IMR-90 (cell line): ENCODE results near the gene ZDBF2. TPM values are rescaled to one million over a fixed set of nuclear protein-coding genes. Genes with fewer than 3 reads are reported as not detected.

Experiments
- ATAC-seq: fragments of 200-7000 bp; cut with Tn5 transposase; 2 replicates; pipeline ENCODE4 v1.9.1; 2020; ENCODE audit warnings: low read depth, mild to moderate bottlenecking, moderate library complexity
- BruUV-seq: library from RNA; stranded (reverse); fragments of 400-500 nt; replicated peaks from 2 replicates; lab custom pipeline; 2021; lab: Mats Ljungman, UMichigan
- CTCF ChIA-PET: fragments of 300-600 bp; formaldehyde crosslinking; extraction: SDS; loops from one replicate; lab custom pipeline; 2021; ENCODE audit warnings: antibody characterized with exemption; lab: Yijun Ruan, JAX
- POLR2A ChIA-PET: fragments of 300-600 bp; sonication (Branson Sonifier 250); formaldehyde crosslinking; loops from one replicate; lab custom pipeline; 2022; ENCODE audit warnings: antibody characterized with exemption; ENCODE audit not compliant: unreplicated experiment; lab: Charles Lee
- DNase-seq: peaks from one replicate; pipeline ENCODE4 v3.0.0; 2013
- H2AFZ ChIP-seq: replicated peaks from 2 replicates; pipeline ENCODE3; 2013; ENCODE audit warnings: low read length, mild to moderate bottlenecking; ENCODE audit not compliant: poor library complexity
- H2AK5ac ChIP-seq: 2 replicates; pipeline ENCODE4 v1.6.1; 2013; ENCODE audit warnings: low read depth, low read length, inconsistent platforms
- H2AK9ac ChIP-seq: replicated peaks from 2 replicates; pipeline ENCODE3; 2013; ENCODE audit warnings: mild to moderate bottlenecking, low read depth, low read length, moderate library complexity; ENCODE audit not compliant: poor library complexity
- H2BK120ac ChIP-seq: 2 replicates; pipeline ENCODE4 v1.6.1; 2013; ENCODE audit warnings: low read depth, low read length, inconsistent platforms
- H2BK15ac ChIP-seq: 3 replicates; pipeline ENCODE4 v1.6.1; 2013; ENCODE audit warnings: low read depth, low read length, inconsistent platforms
- H2BK20ac ChIP-seq: 2 replicates; pipeline ENCODE4 v1.6.1; 2013; ENCODE audit warnings: low read depth, mild to moderate bottlenecking, inconsistent platforms, low read length, moderate library complexity
- H2BK5ac ChIP-seq: 2 replicates; pipeline ENCODE4 v1.6.1; 2013; ENCODE audit warnings: mild to moderate bottlenecking, low read depth, low read length, inconsistent platforms; ENCODE audit not compliant: poor library complexity, severe bottlenecking
- H3K14ac ChIP-seq: replicated peaks from 2 replicates; pipeline ENCODE4 v1.6.1; 2013; ENCODE audit warnings: low read depth, low read length, inconsistent platforms
- H3K18ac ChIP-seq: 2 replicates; pipeline ENCODE4 v1.6.1; 2013; ENCODE audit warnings: low read depth, low read length, control low read depth
- H3K23ac ChIP-seq: 2 replicates; pipeline ENCODE4 v1.6.1; 2013; ENCODE audit warnings: low read depth, low read length, inconsistent platforms
- H3K27ac ChIP-seq: 2 replicates; pipeline ENCODE4 v1.5.1; 2013; ENCODE audit warnings: mild to moderate bottlenecking, control low read depth, low read length; ENCODE audit not compliant: insufficient read depth
- H3K27me3 ChIP-seq: 2 replicates; pipeline ENCODE4 v1.6.1; 2013; ENCODE audit warnings: low read length; ENCODE audit not compliant: control insufficient read depth, insufficient read depth
- H3K36me3 ChIP-seq: 2 replicates; pipeline ENCODE4 v1.6.1; 2013; ENCODE audit warnings: low read length, mixed read lengths; ENCODE audit not compliant: control insufficient read depth, insufficient read depth
- H3K4ac ChIP-seq: 2 replicates; pipeline ENCODE4 v1.6.1; 2013; ENCODE audit warnings: low read depth, low read length, inconsistent platforms
- H3K4me1 ChIP-seq: 2 replicates; pipeline ENCODE4 v1.6.1; 2013; ENCODE audit warnings: low read length, mixed read lengths; ENCODE audit not compliant: control insufficient read depth, insufficient read depth
- H3K4me2 ChIP-seq: 2 replicates; pipeline ENCODE4 v1.6.1; 2013; ENCODE audit warnings: low read depth, mild to moderate bottlenecking, control low read depth, low read length, moderate library complexity
- H3K4me3 ChIP-seq: 2 replicates; pipeline ENCODE4 v1.5.1; 2013; ENCODE audit warnings: low read depth, mild to moderate bottlenecking, control low read depth, low read length, moderate library complexity; ENCODE audit not compliant: insufficient read depth
- H3K56ac ChIP-seq: 2 replicates; pipeline ENCODE4 v1.6.1; 2013; ENCODE audit warnings: low read length, inconsistent platforms; ENCODE audit not compliant: insufficient read depth; ENCODE audit errors: extremely low read depth
- H3K79me1 ChIP-seq, 2 experiments: 2 replicates each; pipeline ENCODE4 v1.6.1; 2013; ENCODE audit warnings: low read length in 2 of 2, inconsistent platforms in 1 of 2, low read depth in 1 of 2
- H3K9ac ChIP-seq: 2 replicates; pipeline ENCODE4 v1.6.1; 2013; ENCODE audit warnings: low read depth, low read length, control low read depth
- H3K9me1 ChIP-seq: 2 replicates; pipeline ENCODE4 v1.6.1; 2013; ENCODE audit warnings: low read length, inconsistent platforms; ENCODE audit not compliant: insufficient read depth
- H3K9me3 ChIP-seq: 2 replicates; pipeline ENCODE4 v1.6.1; 2013; ENCODE audit warnings: low read length; ENCODE audit not compliant: control insufficient read depth, insufficient read depth
- H4K20me1 ChIP-seq: 2 replicates; pipeline ENCODE4 v1.6.1; 2013; ENCODE audit warnings: low read length, inconsistent platforms; ENCODE audit not compliant: insufficient read depth
- H4K5ac ChIP-seq: 2 replicates; pipeline ENCODE4 v1.6.1; 2013; ENCODE audit warnings: mild to moderate bottlenecking, low read depth, low read length, control low read depth
- H4K8ac ChIP-seq, 2 experiments: 2 replicates each; pipeline ENCODE4 v1.6.1; 2013; ENCODE audit warnings: low read depth in 2 of 2, low read length in 2 of 2, control low read depth in 1 of 2, inconsistent platforms in 1 of 2
- H4K91ac ChIP-seq: 2 replicates; pipeline ENCODE4 v1.6.1; 2013; ENCODE audit warnings: low read depth, low read length, inconsistent platforms; ENCODE audit not compliant: insufficient read depth
- CEBPB ChIP-seq: IDR thresholded peaks from 2 replicates; pipeline ENCODE4 v1.6.1; 2012; ENCODE audit warnings: low read depth, low read length, improper control_type of control experiment
- MAZ ChIP-seq: IDR thresholded peaks from 2 replicates; pipeline ENCODE4 v1.6.1; 2012; ENCODE audit warnings: low read depth, mild to moderate bottlenecking, low read length, improper control_type of control experiment, moderate library complexity, borderline replicate concordance
- WGBS, 2 experiments: methylation state at CpG; one replicate each; pipeline versions ENCODE4 v1.1.5 to v1.1.7; 2013; ENCODE audit warnings: missing lambda C conversion rate in 2 of 2; ENCODE audit not compliant: insufficient read length in 1 of 2; ENCODE audit errors: extremely low coverage in 2 of 2; 5-methylcytosine and 5-hydroxymethylcytosine counted together
- dilution Hi-C: fragments of 300-500 bp; cut with HindIII; formaldehyde crosslinking; loops from one replicate; pipeline ENCODE4 v1.14.3; 2018; ENCODE audit warnings: low sequenced_read_pairs; ENCODE audit not compliant: unreplicated experiment
- in situ Hi-C: fragments of 300-500 bp; cut with MboI; formaldehyde crosslinking; loops from 3 replicates; pipeline ENCODE4 v1.14.3; 2019; ENCODE audit warnings: low sequenced_read_pairs, inconsistent platforms, mixed read lengths
- intact Hi-C: fragments of 100-400 bp; cut with micrococcal nuclease; formaldehyde crosslinking; loops from 2 replicates; pipeline ENCODE4 v1.10.0; 2022
- polyA plus RNA-seq, 3 experiments: library from polyadenylated mRNA; depleted of rRNA; stranded (reverse); fragments of >200 nt; gene quantifications; 2 replicates each; pipeline ENCODE4 v1.2.3, GENCODE V29; 2012; ENCODE audit warnings: low replicate concordance in 1 of 3
- total RNA-seq: library from RNA; depleted of rRNA; stranded (reverse); fragments of >200 nt; gene quantifications from 2 replicates; pipeline ENCODE4 v1.2.3, GENCODE V29; 2012

The ZDBF2 gene
- total and polyA plus RNA-seq, 2 of the 4 experiments (the other 2 are of a cell fraction): 1.9 to 10.2 TPM

- BruUV-seq: no TSS peak
- no peak overlapping the region for H3K14ac ChIP-seq
- H3K4me3 ChIP-seq: no peak overlapping the region
- TF ChIP-seq CEBPB (peak; percentile 15; the same call in 1 of the 2 replicates), MAZ (no peak)
- H3K9ac ChIP-seq: no peak overlapping the region
- in situ Hi-C loops: no loop called here
- H3K18ac ChIP-seq: no peak overlapping the region
- POLR2A ChIA-PET: no interaction called here
- no peak for ATAC-seq
- intact Hi-C loops: no loop called here
- H2BK120ac ChIP-seq: no peak overlapping the region
- H2BK20ac ChIP-seq: no peak overlapping the region
- H3K27ac ChIP-seq: no peak overlapping the region
- H3K9me1 ChIP-seq: no peaks in the 10 kb centered on the region
- H3K4me2 ChIP-seq: no peak overlapping the region
- H4K20me1 ChIP-seq: no peaks in the 10 kb centered on the region
- H3K36me3 ChIP-seq: no peaks in the 10 kb centered on the region
- dilution Hi-C loops: no loop called here
- H3K9me3 ChIP-seq: no peaks in the 10 kb centered on the region
- peaks cover 3% of the 10 kb centered on the region; the same call in 1 of the 2 replicates for H3K27me3 ChIP-seq
- CTCF ChIA-PET: no interaction called here
- peak overlapping the region; percentile 73 for H2AK9ac ChIP-seq
- no peak overlapping the region for H4K5ac ChIP-seq
- no peak for DNase-seq
- no peak overlapping the region for H4K91ac ChIP-seq
- H3K56ac ChIP-seq: no peak overlapping the region
- H3K23ac ChIP-seq: no peak overlapping the region
- no peak overlapping the region for H4K8ac ChIP-seq
- no peaks in the 10 kb centered on the region for H3K79me1 ChIP-seq
- H2AFZ ChIP-seq: no peak overlapping the region
- no peak overlapping the region for H2AK5ac ChIP-seq
- 60% methylated on average over 3 of the region's 7 CpGs; no CpG with 5 or more reads in 1 of the 2 experiments for WGBS, 2 experiments
- no peak overlapping the region for H3K4ac ChIP-seq
- no peaks in the 10 kb centered on the region for H3K4me1 ChIP-seq
- no peak overlapping the region for H2BK5ac ChIP-seq
- no peak overlapping the region for H2BK15ac ChIP-seq
Observed at GRCh38 chr2:206232287-206233035, 42.0 kb upstream of the ZDBF2 start.
